ENCODE data around the gene STOX2. TPM values are rescaled to one million over a fixed set of nuclear protein-coding genes. Genes with fewer than 3 reads are reported as not detected.

Gene STOX2
- total and polyA plus RNA-seq, 2 experiments from 2014 or later: not detected

DNA sequence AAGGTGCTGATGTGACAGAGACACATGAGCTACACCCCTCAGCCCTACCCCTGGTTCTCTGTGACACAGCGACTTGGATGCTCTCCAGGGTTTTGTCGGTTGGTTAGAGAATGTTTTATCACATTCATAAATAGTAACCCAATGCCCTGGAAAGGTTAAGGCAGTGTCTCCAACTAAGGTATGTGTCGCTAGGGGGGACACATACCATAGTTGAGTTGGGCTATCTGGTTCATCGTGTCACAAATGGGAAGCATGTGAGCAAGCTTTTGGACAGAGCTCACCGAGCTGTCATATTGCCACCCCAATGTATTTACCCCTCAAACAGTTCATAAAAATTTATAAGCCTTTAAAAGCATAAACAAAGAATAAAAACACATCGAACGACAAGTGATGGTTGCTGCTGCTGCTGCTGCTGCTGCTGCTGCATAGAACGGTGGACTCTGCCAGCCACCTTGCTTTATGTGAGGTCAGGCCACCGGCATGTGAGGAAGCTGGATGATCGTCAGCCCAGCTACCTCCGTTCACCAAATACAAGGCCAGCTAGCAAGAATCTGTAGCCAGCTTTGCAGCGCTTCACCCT lies 55.9 kb downstream of the STOX2 start:
- in situ Hi-C loops (cut with MboI): no loop called here

DNA sequence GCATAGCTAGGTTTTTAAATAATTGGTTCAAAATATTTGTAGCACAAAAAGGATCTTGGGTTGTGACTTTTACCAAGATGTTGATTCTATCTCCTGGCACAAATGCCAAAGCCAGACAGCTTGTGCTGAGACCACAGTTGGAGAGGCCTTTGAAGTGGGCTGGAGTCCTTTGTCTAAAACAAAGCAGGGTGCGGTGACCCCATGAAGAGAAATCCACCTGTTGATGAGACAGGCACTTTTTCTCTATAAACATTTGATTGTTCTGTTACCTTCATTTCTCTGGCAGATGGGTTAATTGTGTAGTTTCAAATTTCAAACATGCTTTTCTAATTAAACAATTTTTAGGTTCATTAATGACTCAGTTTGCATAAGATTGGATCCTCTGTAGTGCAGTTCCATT lies 56.7 kb downstream of the STOX2 start:
- Histone ChIP-seq H3K4me1 (ENCODE audit: insufficient read depth) (no peaks in the 10 kb centered on the region), H3K27me3 (replicated peaks; ENCODE audit: insufficient read depth) (no peaks in the 10 kb centered on the region), H3K4me2 (ENCODE audit: unreplicated experiment) (no peak overlapping the region), H2AFZ (no peak overlapping the region), H3K36me3 (ENCODE audit: low read depth) (no peaks in the 10 kb centered on the region), H3K9ac (no peak overlapping the region), H3K9me2 (ENCODE audit: insufficient read depth) (no peaks in the 10 kb centered on the region), H3K79me2 (ENCODE audit: insufficient read depth) (no peaks in the 10 kb centered on the region), H3K9me3 (ENCODE audit: low read depth) (no peaks in the 10 kb centered on the region), H3F3A (ENCODE audit: insufficient read depth) (no peaks in the 10 kb centered on the region), H4K20me1 (ENCODE audit: insufficient read depth) (no peaks in the 10 kb centered on the region), H3K4me3 (no peak overlapping the region), H3K27ac (no peak overlapping the region)
- no peak for TF ChIP-seq EZH2 (IDR thresholded peaks at IDR 0.05; ENCODE audit: insufficient read depth, poor library complexity, severe bottlenecking)
- no peak for TF ChIP-seq EZH2phosphoT487 (IDR thresholded peaks at IDR 0.05; ENCODE audit: insufficient read depth, low read depth)
- no peak for DNase-seq
- 75 to 83% methylated on average over 1 of the region's 1 CpG for WGBS, 2 experiments (ENCODE audit: low coverage in 1 of 2, low lambda C conversion rate in 2 of 2, missing lambda C conversion rate in 2 of 2)
- in situ Hi-C loops (cut with MboI): no loop called here

More for the DNA sequence above, 55.9 kb downstream of the STOX2 start:
- Histone ChIP-seq H3K27ac (no peak overlapping the region), H2AFZ (no peak overlapping the region), H3K4me3 (no peak overlapping the region), H3F3A (ENCODE audit: insufficient read depth) (no peaks in the 10 kb centered on the region), H3K9ac (no peak overlapping the region), H3K9me2 (ENCODE audit: insufficient read depth) (no peaks in the 10 kb centered on the region), H3K9me3 (ENCODE audit: low read depth) (no peaks in the 10 kb centered on the region), H3K36me3 (ENCODE audit: low read depth) (no peaks in the 10 kb centered on the region), H3K4me1 (ENCODE audit: insufficient read depth) (no peaks in the 10 kb centered on the region), H4K20me1 (ENCODE audit: insufficient read depth) (no peaks in the 10 kb centered on the region), H3K79me2 (ENCODE audit: insufficient read depth) (no peaks in the 10 kb centered on the region), H3K4me2 (ENCODE audit: unreplicated experiment) (no peak overlapping the region), H3K27me3 (replicated peaks; ENCODE audit: insufficient read depth) (no peaks in the 10 kb centered on the region)
- no peak for TF ChIP-seq EZH2 (IDR thresholded peaks at IDR 0.05; ENCODE audit: insufficient read depth, poor library complexity, severe bottlenecking)
- WGBS, 2 experiments (ENCODE audit: low coverage in 1 of 2, low lambda C conversion rate in 2 of 2, missing lambda C conversion rate in 2 of 2): 44 to 46% methylated on average over 12 of the region's 12 CpGs
- no peak for DNase-seq

DNA sequence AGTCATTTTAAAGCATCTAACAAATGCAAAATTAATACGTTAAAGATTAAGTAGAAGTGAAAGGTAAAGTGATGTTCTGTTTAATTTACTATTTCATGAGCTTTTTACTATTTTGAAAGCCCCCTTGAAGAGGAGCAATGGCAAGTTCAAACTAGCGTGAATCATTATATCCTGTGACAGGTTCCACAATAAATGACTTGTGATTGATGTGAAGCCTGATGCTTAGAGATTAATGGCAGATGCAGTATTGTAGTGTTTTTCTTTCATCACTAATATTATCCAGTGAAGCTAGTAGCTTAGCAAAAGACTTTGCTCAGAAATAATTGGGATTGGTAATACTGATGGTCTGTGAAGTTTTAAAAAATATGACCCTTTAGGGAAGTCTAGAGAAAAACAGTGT lies 57.3 kb downstream of the STOX2 start:
- Histone ChIP-seq H2AFZ (no peak overlapping the region), H3K36me3 (ENCODE audit: low read depth) (no peaks in the 10 kb centered on the region), H3K9me3 (ENCODE audit: low read depth) (no peaks in the 10 kb centered on the region), H3K9me2 (ENCODE audit: insufficient read depth) (no peaks in the 10 kb centered on the region), H3K4me2 (ENCODE audit: unreplicated experiment) (no peak overlapping the region), H3K9ac (no peak overlapping the region), H3K27ac (no peak overlapping the region), H3K79me2 (ENCODE audit: insufficient read depth) (no peaks in the 10 kb centered on the region), H3K4me3 (no peak overlapping the region), H3K27me3 (replicated peaks; ENCODE audit: insufficient read depth) (no peaks in the 10 kb centered on the region), H3F3A (ENCODE audit: insufficient read depth) (no peaks in the 10 kb centered on the region), H3K4me1 (ENCODE audit: insufficient read depth) (no peaks in the 10 kb centered on the region), H4K20me1 (ENCODE audit: insufficient read depth) (no peaks in the 10 kb centered on the region)
- no peak for TF ChIP-seq EZH2phosphoT487 (IDR thresholded peaks at IDR 0.05; ENCODE audit: insufficient read depth, low read depth)
- TF ChIP-seq EZH2 (IDR thresholded peaks at IDR 0.05; ENCODE audit: insufficient read depth, poor library complexity, severe bottlenecking): no peak
- 32 to 35% methylated on average over 2 of the region's 2 CpGs for WGBS, 2 experiments (ENCODE audit: low coverage in 1 of 2, low lambda C conversion rate in 2 of 2, missing lambda C conversion rate in 2 of 2)
- DNase-seq: no peak
- in situ Hi-C loops (cut with MboI): no loop called here

DNA sequence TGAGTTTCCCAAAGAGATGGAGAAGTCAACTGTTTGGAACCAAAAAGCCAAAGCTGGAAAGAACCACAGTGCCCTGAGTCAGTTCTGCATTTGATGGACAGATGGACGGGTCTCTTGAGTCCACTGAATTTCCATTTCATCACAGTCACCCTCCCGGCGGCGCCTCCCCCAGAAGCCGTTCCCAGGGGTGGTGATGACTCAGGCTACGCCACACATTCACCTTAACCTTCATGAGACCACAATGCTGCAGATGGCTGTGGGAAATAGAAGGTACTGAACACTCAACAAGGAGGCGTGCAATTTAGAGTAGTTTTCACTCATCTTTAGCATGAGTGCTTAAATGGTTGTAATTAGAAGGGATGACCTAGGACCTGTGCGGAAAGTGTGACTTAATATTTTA lies 61.3 kb downstream of the STOX2 start:
- H3K27ac ChIP-seq: no peak overlapping the region
- H4K20me1 ChIP-seq (ENCODE audit: insufficient read depth): no peaks in the 10 kb centered on the region
- H3K9me2 ChIP-seq (ENCODE audit: insufficient read depth): no peaks in the 10 kb centered on the region
- no peak for DNase-seq
- H3K9ac ChIP-seq: no peak overlapping the region
- no peaks in the 10 kb centered on the region for H3K36me3 ChIP-seq (ENCODE audit: low read depth)
- no peak overlapping the region for H3K4me2 ChIP-seq (ENCODE audit: unreplicated experiment)
- no peak overlapping the region for H3K4me3 ChIP-seq
- no peaks in the 10 kb centered on the region for H3K79me2 ChIP-seq (ENCODE audit: insufficient read depth)
- WGBS, 2 experiments (ENCODE audit: low coverage in 1 of 2, low lambda C conversion rate in 2 of 2, missing lambda C conversion rate in 2 of 2): 55 to 56% methylated on average over 8 of the region's 8 CpGs
- H3K4me1 ChIP-seq (ENCODE audit: insufficient read depth): no peaks in the 10 kb centered on the region
- H2AFZ ChIP-seq: no peak overlapping the region
- H3K9me3 ChIP-seq (ENCODE audit: low read depth): no peaks in the 10 kb centered on the region
- no peaks in the 10 kb centered on the region for H3K27me3 ChIP-seq (replicated peaks; ENCODE audit: insufficient read depth)
- no peak for TF ChIP-seq EZH2phosphoT487 (IDR thresholded peaks at IDR 0.05; ENCODE audit: insufficient read depth, low read depth)
- no peak for TF ChIP-seq EZH2 (IDR thresholded peaks at IDR 0.05; ENCODE audit: insufficient read depth, poor library complexity, severe bottlenecking)
- in situ Hi-C loops (cut with MboI): no loop called here
- no peaks in the 10 kb centered on the region for H3F3A ChIP-seq (ENCODE audit: insufficient read depth)

DNA sequence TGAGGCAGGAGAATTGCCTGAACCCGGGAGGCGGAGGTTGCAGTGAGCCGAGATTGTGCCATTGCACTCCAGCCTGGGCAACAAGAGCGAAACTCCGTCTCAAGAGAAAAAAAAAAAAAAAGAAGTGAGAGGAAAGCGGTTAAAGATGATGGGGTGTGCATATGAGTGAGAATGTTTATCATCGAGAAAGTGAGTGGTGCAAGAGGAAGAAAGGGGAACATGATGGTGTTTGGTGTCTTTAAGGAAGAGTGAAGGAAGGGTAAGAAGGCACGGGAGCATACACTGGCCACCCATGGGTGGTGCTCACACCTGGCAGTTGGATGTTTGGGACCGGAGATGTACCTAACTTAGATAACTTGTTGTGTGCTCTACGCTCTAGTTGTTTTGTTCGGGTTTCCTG lies 62.2 kb downstream of the STOX2 start:
- no peaks in the 10 kb centered on the region for H3K36me3 ChIP-seq (ENCODE audit: low read depth)
- H3K27me3 ChIP-seq (replicated peaks; ENCODE audit: insufficient read depth): no peaks in the 10 kb centered on the region
- no peak overlapping the region for H3K4me3 ChIP-seq
- 67 to 75% methylated on average over 11 of the region's 11 CpGs for WGBS, 2 experiments (ENCODE audit: low coverage in 1 of 2, low lambda C conversion rate in 2 of 2, missing lambda C conversion rate in 2 of 2)
- TF ChIP-seq EZH2phosphoT487 (IDR thresholded peaks at IDR 0.05; ENCODE audit: insufficient read depth, low read depth) (no peak), EZH2 (IDR thresholded peaks at IDR 0.05; ENCODE audit: insufficient read depth, poor library complexity, severe bottlenecking) (no peak)
- in situ Hi-C loops (cut with MboI): no loop called here
- no peaks in the 10 kb centered on the region for H3K9me3 ChIP-seq (ENCODE audit: low read depth)
- DNase-seq: no peak
- H3K79me2 ChIP-seq (ENCODE audit: insufficient read depth): no peaks in the 10 kb centered on the region
- H3K27ac ChIP-seq: no peak overlapping the region
- H4K20me1 ChIP-seq (ENCODE audit: insufficient read depth): no peaks in the 10 kb centered on the region
- no peaks in the 10 kb centered on the region for H3F3A ChIP-seq (ENCODE audit: insufficient read depth)
- no peak overlapping the region for H2AFZ ChIP-seq
- no peak overlapping the region for H3K9ac ChIP-seq
- no peaks in the 10 kb centered on the region for H3K9me2 ChIP-seq (ENCODE audit: insufficient read depth)
- no peaks in the 10 kb centered on the region for H3K4me1 ChIP-seq (ENCODE audit: insufficient read depth)
- no peak overlapping the region for H3K4me2 ChIP-seq (ENCODE audit: unreplicated experiment)
